Sigmoid colon (tissue), 4 donors: ENCODE measurements around the gene NT5C1B.

Experiments
- CTCF ChIP-seq, 4 experiments: fragments of 450-650 bp in 3 of 4; fragments of 200-600 bp in 1 of 4; IDR thresholded peaks; one replicate each; pipeline ENCODE4 v1.5.1; 2016 to 2019; ENCODE audit warnings: antibody characterized with exemption in 4 of 4, mild to moderate bottlenecking in 3 of 4, moderate library complexity in 2 of 4
- EP300 ChIP-seq, 4 donors: sonication (generic); formaldehyde crosslinking; IDR thresholded peaks; one replicate each; pipeline ENCODE4 v1.6.1; 2017; ENCODE audit warnings: antibody characterized with exemption in 4 of 4
- POLR2A ChIP-seq, 2 donors: fragments of 450-650 bp; IDR thresholded peaks; one replicate each; pipeline ENCODE4 v1.6.1; 2016; ENCODE audit warnings: antibody characterized with exemption in 2 of 2, mild to moderate bottlenecking in 2 of 2, moderate library complexity in 2 of 2

- no peak for TF ChIP-seq CTCF (IDR thresholded peaks at IDR 0.05)
- no peak for TF ChIP-seq POLR2A (IDR thresholded peaks at IDR 0.05)
- no peak for TF ChIP-seq EP300 (IDR thresholded peaks at IDR 0.05)
Measured at GRCh38 chr2:18525236-18525635, 64.1 kb downstream of the NT5C1B start.
